DMS153 (cell line): ENCODE results near the gene RALGAPA1.

Experiments
- DNase-seq: peaks from one replicate; lab custom pipeline; 2025; lab: John Stamatoyannopoulos, UW

The RALGAPA1 gene

GRCh38 chr14:35535483-35536112 lies 273.5 kb downstream of the RALGAPA1 start:
- DNase-seq, result no peak

GRCh38 chr14:35534873-35535482 lies 274.1 kb downstream of the RALGAPA1 start:
- DNase-seq, result no peak

- no peak for DNase-seq
Observed at GRCh38 chr14:35534208-35534872, 274.8 kb downstream of the RALGAPA1 start.

GRCh38 chr14:35533357-35534207 lies 275.5 kb downstream of the RALGAPA1 start, which contains the start of gene INSM2:
Gene INSM2, plus strand, starts transcription at chr14:35534164. Its CDS starts 89 bp downstream, at chr14:35534253.
- DNase-seq, result peak; percentile 65

GRCh38 chr14:35532783-35533356 lies 276.2 kb downstream of the RALGAPA1 start:
- DNase-seq, result no peak

GRCh38 chr14:35531960-35532747 lies 276.9 kb downstream of the RALGAPA1 start:
- no peak for DNase-seq

GRCh38 chr14:35526962-35527361 lies 282.1 kb downstream of the RALGAPA1 start:
- no peak for DNase-seq

- DNase-seq, result no peak
Observed at GRCh38 chr14:35525695-35526094, 283.4 kb downstream of the RALGAPA1 start.

- no peak for DNase-seq
Observed at GRCh38 chr14:35519986-35520385, 289.1 kb downstream of the RALGAPA1 start.

GRCh38 chr14:35515916-35516315 lies 293.2 kb downstream of the RALGAPA1 start:
- no peak for DNase-seq

GRCh38 chr14:35512765-35513164 lies 296.3 kb downstream of the RALGAPA1 start:
- no peak for DNase-seq

- no peak for DNase-seq
Observed at GRCh38 chr14:35509846-35510245, 299.2 kb downstream of the RALGAPA1 start.

- DNase-seq, result no peak
Observed at GRCh38 chr14:35506927-35507326, 302.2 kb downstream of the RALGAPA1 start.

GRCh38 chr14:35506461-35506860 lies 302.6 kb downstream of the RALGAPA1 start:
- DNase-seq, result no peak

GRCh38 chr14:35504260-35504659 lies 304.8 kb downstream of the RALGAPA1 start:
- DNase-seq, result no peak

GRCh38 chr14:35503646-35504045 lies 305.4 kb downstream of the RALGAPA1 start:
- DNase-seq, result no peak

- no peak for DNase-seq
Observed at GRCh38 chr14:35499180-35499579, 309.9 kb downstream of the RALGAPA1 start.

GRCh38 chr14:35495278-35495677 lies 313.8 kb downstream of the RALGAPA1 start:
- DNase-seq, result no peak

- DNase-seq, result no peak
Observed at GRCh38 chr14:35492569-35493014, 316.5 kb downstream of the RALGAPA1 start.
